ENCODE results near the gene LRRC4C.

Gene LRRC4C

DNA sequence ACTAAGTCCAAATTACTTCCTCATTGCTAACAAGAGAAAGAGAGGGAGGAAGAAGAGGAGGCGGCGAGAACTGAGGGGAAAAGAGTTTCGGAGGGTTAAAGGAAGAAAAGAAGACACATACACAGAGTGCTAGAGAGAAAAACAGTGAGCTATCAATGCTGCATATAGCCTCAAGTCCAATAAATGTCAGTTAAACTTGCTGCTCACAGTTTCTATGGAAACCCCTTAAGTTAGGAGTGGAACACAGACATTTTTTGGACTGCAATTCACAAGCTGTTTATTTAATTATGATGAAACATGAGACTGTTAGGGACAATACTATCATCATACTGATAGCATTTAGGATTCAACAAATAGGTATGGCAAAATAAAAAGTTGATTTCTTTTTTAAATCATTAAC is 1320.4 kb downstream of the LRRC4C start:
- DNase-seq = no peak

GRCh38 chr11:40134820-40135570 is 1324.5 kb downstream of the LRRC4C start:
- DNase-seq = no peak

DNA sequence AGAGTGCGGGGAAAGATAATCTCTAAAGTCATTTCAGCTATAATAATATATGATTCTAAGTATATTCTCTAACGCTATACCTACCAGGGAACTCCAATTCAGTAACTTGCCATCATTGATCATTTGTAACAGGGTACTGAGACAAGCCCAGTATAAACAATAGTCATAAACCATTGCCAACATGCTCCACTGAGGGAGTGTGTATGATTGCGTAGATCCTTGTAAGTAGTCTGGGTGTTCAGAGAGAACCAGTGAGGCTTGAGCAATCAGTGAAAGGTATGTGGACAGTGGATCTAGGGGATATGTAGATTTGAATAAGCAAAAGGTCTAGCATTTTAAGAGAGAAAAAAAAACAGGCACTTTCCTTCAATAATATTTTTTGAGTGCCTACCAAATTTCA is 1326.0 kb downstream of the LRRC4C start:
- no peak for DNase-seq

DNA sequence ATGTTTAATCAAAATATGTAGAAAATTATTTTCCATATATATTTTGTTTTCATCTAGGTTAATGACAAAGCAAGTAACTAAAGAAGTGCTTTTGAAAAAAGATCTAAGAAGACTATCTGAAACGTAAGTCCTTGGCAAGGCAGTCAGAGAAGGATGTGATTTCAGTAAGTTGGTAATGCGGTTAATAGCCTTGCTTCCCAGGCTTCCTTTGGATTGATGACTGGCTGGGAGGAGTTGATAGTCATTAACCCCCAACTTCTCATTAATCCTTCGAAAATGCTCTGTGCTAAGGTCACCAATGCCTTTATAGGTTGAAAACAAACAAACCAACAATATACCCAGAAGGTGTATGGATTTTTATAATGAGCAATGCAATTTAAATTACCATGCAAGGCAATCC is 1326.5 kb downstream of the LRRC4C start:
- DNase-seq = no peak

DNA sequence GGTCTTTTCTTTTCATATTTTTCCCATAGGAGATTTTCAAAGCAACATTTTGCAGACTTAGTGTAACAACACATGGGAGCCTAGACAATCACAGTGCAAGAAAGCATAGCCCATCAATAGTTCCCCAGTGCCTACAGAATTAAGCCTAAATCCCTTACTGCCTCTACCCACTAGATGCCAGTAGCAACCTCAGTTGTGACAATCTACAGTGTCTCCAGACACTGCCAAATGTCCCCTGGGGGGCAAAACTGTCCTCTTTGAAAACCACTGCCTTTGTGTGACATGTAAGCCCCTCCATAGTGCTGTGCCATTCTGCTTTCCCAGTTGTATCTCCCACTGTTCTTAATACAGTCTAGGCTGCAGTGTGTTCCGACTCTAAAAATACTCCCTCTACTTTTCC is 1329.0 kb downstream of the LRRC4C start:
- DNase-seq = no peak

DNA sequence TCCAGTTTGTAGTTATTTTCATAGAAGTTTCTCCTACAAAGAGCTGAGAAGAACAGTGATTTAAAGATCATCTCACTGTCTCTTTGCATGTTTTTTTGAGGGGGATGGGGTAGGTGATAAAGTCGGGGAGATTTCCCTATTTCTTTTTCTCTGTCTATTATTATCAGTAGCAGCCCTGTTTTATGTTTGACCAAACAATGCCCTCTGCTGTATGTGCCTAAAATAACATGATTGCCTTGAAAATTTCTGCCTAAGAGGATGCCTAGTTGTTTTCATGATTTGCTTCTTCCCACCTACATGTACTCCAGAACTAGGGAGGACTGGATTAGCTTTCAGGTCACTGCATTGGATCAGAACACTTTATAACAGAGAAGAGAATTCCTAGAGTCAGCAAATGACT is 1330.2 kb downstream of the LRRC4C start:
- DNase-seq = no peak

DNA sequence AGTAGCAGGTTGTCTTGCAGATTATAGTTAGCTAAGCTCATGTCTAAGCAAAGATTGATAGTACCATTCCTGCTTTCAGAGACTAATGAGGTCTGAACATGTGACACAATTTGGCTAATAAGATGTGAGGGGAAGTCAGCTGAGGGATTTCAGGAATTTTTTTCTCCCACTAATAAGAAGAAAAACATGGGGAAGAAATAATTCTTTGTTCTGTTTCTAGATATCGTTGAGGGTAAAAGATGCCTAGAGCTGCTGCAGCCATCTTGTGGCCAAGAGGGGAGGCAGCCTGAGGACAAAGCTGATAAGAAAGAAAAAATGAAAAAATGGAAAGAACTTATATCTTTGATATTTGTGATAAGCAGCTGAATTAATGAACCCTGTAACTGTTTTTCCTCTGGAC is 1334.4 kb downstream of the LRRC4C start:
- DNase-seq = no peak

- DNase-seq = no peak
Observed at GRCh38 chr11:40119661-40120060, 1339.8 kb downstream of the LRRC4C start.

DNA sequence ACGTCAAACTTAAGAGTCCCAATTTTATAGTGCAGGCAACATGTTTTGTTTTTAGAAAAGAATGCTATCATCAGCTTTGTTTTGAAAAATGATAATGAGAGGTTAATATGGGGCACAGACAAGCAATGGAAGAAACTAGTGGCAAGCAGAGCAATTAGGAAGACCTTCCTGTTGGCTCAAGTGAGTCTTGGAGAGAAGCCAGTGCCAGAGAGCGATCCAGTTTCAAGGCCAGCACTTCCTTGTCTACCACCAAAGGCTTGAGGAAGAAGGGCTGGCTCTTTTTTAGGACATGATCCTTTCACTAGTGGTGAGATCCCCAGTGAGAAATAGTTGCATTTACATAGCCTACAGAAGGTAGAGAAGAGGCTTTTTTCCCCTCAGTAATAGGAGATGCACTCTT is 1340.7 kb downstream of the LRRC4C start:
- DNase-seq = no peak

DNA sequence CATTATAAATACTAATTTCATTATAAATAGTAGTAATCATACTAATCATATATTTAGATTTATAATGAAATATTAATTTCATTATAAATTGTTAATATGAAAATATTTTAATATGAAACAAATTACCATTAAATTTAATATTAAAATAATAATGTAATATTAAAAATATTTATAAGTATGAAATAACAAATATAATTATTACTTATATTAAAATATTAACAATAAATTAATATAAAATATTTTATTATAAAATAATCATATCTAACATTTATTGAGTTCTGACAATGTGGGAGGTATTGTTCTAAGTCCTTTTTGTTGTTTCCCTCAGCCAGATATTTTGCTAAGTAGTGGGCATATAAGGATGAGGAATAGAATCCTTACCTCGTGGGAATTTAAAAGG is 1341.4 kb downstream of the LRRC4C start:
- no peak for DNase-seq

DNA sequence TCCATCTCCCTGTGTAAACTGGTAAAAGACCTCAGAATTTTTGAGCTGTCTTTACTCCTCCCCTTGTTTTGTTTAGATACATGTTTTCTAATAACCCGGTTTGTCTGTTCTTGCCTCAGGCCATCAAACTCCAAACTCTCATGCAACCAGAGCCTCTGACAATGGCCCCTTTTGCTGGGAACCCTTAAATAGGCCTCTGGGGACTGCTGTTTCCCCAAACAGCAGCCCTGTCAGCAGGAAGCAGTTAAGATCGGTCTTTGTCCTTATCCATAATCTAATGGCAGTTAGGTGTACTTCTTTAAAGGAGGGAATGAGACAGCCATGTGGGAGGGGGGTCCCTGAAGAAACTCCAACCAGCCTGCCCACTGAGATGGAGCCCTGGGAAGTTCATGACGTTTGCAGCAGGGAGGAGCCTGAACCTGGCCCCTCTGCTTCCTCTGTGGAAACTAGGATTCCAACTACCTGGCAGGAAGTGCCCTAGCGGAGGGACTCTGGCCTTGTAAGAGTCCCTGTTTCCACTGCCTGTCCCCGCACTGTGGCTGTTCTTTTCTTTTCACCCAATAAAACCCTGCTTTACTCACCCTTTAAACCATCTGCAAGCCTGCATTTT is 1354.4 kb downstream of the LRRC4C start:
- no peak for DNase-seq

DNA sequence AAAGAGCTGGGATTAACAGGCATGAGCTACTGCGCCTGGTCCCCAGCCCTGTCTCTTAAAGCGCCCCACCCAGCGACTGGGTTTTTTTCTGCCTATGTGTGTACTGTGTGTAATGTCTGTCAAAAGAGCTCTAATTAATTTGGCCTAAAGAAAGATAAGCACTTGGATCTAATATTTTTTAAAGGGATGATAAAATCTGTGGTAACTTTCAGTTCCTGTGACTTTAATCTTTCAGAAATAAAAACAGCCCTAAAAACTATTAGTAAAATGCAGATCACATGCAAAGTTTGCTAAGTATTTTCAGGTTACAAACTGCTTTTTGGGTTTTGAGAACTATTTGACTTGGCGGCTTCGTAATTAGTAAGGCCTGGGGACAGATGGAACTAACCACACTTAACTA is 1358.7 kb downstream of the LRRC4C start:
- no peak for DNase-seq

GRCh38 chr11:40100162-40100553 is 1359.3 kb downstream of the LRRC4C start:
- DNase-seq = no peak

DNA sequence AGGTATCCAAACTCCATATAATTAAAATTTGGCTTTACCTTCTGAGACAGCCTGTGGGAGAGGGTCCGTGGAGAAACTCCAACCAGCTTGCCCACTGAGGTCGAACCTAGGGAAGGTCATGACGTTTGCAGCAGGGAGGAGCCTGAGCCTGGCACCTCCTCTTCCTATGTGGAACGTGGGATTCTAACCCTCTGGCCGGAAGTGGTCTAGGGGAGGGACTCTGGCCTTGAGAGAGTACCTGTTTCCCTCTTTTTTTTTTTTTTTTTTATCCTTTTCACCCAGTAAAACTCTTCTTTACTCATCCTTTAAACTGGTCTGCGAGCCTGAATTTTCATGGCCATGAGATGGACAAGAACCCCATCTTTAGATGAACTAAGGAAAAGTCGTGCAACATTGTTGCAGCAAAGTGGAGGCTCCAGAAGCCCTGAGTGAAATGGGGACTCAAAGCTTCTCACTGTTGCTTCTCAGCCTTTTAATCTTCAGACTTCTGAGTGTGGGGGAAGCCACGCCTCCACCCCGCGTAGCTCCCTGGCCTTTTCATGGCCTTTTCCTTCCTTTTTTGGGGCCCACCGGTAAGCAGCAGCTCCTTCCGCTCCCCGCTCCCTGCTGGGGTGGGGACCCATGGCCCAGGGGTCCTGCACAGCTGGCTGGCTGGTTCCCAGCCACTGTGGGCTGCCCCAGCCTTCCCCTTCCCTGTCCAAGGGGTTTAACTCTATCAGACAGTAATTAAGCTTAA is 1359.9 kb downstream of the LRRC4C start:
- DNase-seq = no peak

- no peak for DNase-seq
Observed at GRCh38 chr11:40095446-40095845, 1364.0 kb downstream of the LRRC4C start.

DNA sequence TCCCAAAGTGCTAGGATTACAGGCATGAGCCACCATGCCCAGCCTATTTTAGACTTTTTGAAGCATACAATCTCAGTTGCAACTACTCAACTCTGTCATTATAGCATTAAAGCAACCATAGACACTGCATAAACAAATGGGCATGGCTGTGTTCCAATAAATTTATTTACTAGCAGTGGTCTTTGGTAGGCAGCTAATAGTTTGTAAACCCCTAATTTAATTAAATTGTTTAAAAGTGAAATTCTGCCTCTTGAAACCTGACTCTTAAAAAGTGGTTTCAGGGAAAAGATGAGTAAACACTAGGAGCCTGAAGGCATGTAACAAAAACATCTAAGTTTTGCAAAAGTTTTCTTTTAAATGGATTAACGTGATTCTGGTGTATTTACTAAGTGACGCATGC is 1364.5 kb downstream of the LRRC4C start:
- no peak for DNase-seq

GRCh38 chr11:40080434-40080833 is 1379.0 kb downstream of the LRRC4C start:
- DNase-seq = no peak

Measured in CD4-positive, alpha-beta T cell treated with Interleukin-6 for 4 hours (primary cell).